ENCODE measurements around the gene DNM2.
"Not testable (repeated sequence)": the region's sequence is repeated elsewhere in the genome, so short reads cannot be mapped to it uniquely, and the experiment has no call there.

The DNM2 gene

GRCh38 chr19:10835754-10836478, 118.0 kb downstream of the DNM2 start, which contains the start of gene TMED1:
TSS of gene TMED1 (minus strand) at chr19:10836212. CDS start at chr19:10836191, 21 bp downstream.
- peak; percentile 99 for DNase-seq (ENCODE audit: low read depth in 2 of 2)

DNA sequence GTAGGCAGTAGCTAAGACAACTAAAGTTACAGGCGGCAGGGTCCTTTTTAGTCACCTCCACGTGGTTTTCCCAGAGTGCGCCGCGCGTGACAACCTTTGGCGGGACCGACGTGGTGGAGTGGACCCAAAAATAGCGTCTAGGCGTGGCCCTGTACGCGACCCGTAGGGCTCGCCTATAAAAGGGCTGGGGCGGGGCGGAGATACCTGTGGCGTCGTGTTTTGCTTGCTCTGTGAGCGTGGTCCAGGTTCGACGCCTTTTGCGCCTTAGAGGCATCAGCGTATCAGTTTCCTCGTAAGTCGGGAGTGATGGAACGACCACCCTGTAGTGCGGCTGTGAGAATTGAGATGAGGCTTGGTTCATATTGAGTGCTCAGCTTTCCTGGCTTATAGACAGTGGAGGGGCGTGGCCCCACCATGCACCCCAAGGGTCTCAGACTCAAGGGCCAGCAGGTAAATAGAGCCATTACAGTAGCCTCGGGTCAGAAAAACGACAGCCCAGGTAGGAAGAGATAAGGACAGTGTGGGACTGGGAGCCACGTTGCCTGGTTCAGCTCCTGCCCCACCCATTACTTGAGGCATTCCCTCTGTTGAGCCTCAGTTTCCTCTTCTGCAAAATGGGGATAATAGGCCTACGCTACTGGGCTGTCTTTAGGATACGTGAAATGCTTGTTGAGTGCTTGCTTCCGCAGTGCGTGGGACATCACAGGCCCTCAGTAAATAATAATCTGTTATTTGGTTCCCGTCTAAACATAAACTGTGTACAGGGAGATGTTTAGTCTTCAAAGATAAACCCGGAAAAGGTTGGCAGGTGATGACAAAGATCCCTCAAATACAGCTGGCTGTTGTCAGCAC, 118.8 kb downstream of the DNM2 start:
- no peak for DNase-seq (ENCODE audit: low read depth in 2 of 2)

DNA sequence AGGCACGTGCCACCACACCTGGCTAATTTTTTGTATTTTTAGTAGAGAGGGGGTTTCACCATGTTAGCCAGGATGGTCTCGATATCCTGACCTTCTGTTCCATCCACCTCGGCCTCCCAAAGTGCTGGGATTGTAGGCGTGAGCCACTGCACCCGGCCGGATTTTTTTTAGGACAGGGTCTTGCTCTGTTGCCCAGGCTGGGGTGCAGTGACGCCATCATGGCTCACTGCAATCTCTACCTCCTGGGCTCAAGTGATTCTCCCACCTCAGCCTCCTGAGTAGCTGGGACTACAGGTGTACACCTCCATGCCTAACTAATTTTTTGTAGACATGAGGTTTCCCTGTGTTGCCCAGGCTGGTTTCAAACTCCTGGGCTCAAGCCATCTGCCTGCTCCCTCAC, 119.8 kb downstream of the DNM2 start:
- not testable (repeated sequence) for DNase-seq (ENCODE audit: low read depth in 2 of 2)

- DNase-seq (ENCODE audit: low read depth in 2 of 2) = no peak
Observed at GRCh38 chr19:10838377-10838776, 120.5 kb downstream of the DNM2 start.

GRCh38 chr19:10839114-10840050, 121.5 kb downstream of the DNM2 start:
- DNase-seq (ENCODE audit: low read depth in 2 of 2) = no peak

GRCh38 chr19:10842788-10843187, 124.9 kb downstream of the DNM2 start:
- DNase-seq (ENCODE audit: low read depth in 2 of 2) = no peak

GRCh38 chr19:10846500-10847202, 128.8 kb downstream of the DNM2 start:
- no peak for DNase-seq (ENCODE audit: low read depth in 2 of 2)

GRCh38 chr19:10848230-10848856, 130.5 kb downstream of the DNM2 start, which contains the start of gene C19orf38:
TSS of gene C19orf38 (plus strand) at chr19:10848415. CDS start at chr19:10848509, 94 bp downstream.
- DNase-seq (ENCODE audit: low read depth in 2 of 2) = no peak

GRCh38 chr19:10850631-10851030, 132.8 kb downstream of the DNM2 start:
- DNase-seq (ENCODE audit: low read depth in 2 of 2) = no peak

GRCh38 chr19:10852098-10852800, 134.4 kb downstream of the DNM2 start:
- peak in 1 of 2 experiments; percentile 18 for DNase-seq (ENCODE audit: low read depth in 2 of 2)

- DNase-seq (ENCODE audit: low read depth in 2 of 2) = no peak
Observed at GRCh38 chr19:10852941-10853340, 135.1 kb downstream of the DNM2 start.

DNA sequence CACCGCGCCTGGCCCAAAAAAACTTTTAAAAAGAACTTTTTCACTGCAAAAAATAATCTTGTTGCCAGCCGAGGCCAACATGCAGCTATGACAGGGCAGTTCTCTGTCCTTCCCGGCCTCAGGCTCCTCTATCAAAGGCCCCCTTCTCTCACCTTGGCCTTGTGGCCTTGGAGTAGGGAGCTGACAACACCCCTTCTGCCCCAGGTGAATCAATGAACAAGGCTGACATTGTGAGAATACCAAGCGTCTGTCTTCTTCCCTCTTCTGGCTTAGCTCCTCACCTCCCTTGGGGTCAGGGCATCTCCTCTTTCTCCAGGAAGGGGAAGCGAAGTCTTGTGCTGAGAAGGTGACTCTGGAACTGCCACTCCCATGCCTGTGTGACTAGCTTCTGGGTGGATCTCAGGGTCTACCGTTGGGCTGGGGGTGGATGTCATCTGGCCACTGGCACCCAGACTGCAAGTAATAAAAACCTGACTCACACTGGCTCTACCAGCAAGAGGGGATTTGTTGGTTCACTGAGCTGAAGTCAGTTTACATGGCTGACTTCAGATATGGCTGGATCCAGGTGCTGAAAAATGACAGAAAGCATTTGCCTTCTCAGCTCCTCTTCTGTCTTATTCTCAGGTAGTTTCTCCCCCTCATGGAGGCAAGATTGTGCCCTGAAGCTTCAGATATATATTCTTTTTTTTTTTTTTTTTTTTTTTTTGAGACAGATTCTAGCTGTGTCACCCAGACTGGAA, 136.6 kb downstream of the DNM2 start:
- no peak for DNase-seq (ENCODE audit: low read depth in 2 of 2)

DNA sequence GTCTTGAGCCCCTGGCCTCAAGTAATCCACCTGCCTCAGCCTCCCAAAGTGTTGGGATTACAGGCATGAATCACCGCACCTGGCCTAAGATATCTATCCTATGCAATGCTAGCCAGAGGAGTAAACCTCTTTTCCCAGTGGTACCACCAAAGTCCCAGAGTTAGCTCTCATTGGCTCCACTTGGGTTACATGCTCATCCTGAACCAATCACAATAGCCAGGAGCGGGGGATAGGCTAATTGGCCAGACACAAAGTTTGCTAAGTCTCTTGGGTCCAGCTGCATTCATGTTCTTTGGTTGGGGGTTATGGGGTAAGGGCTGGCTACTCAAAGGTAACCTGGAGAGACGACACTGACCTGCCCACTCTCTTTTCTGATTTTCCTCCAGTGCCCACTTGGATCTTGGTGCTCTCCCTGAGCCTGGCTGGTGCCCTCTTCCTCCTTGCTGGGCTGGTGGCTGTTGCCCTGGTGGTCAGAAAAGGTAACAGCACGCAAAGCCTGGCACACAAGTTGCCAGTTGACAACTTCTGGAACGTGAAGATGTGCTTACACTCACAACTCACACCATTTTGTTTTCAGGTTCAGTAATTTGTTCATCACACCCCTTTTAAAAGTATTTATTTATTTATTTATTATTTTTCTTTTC, 138.1 kb downstream of the DNM2 start:
- no peak for DNase-seq (ENCODE audit: low read depth in 2 of 2)

- not testable (repeated sequence) for DNase-seq (ENCODE audit: low read depth in 2 of 2)
Observed at GRCh38 chr19:10856899-10857298, 139.0 kb downstream of the DNM2 start.

DNA sequence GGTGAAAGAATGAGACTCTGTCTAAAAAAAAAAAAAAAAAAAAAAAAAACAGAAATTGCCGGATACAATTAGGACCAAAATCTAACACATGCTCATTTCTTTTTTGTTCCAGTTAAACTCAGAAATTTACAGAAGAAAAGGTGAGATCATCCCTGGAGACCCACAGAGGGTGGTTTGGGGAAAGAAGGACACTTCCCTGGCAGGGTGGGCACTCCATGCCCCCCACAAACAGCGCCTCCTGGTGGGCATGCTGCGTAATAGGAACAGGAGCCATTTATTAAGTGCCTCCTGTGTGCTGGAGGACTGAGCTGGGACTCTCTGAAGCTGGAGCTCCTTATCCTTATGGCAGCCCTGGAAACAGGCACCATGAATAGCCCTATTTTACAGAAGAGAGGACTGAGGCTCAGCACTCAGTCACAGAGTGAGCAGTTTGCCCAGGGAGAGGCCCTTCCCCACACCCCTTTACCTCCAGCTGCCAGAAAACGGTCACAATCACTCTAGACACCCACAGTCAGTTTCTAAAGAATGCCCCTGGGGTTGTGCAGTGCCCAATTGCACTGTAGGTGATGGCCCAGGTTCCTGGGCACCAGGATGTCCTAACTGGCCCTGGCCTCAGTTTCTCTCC, 140.4 kb downstream of the DNM2 start:
- no peak for DNase-seq (ENCODE audit: low read depth in 2 of 2)

DNA sequence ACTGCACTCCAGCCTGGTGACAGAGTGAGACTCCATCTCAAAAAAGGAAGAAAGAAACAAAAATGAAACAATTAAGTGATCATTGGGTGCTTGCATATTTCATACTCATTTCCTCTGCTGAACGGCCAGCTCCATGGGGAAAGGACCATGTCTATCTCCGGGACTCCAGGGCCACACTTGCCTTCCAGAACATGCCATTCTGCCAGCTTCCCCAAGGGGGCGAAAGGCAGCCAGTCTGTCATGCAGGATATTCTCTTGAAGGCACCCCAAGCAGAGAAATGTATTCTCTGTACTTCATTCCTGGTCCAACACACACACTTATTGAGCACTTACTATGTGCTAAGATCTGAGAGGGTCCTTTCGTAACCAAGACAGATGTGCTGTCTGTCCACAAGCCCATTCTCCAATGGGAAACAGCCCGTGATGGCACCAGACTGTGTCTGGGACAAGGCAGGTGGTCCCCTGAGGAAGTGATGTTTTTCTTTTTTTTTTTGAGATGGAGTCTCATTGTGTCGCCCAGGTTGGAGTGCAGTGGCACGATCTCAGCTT, 143.3 kb downstream of the DNM2 start:
- DNase-seq (ENCODE audit: low read depth in 2 of 2) = no peak

GRCh38 chr19:10862561-10863106, 144.8 kb downstream of the DNM2 start:
- DNase-seq (ENCODE audit: low read depth in 2 of 2) = no peak

Measured in fibroblast of skin of left quadriceps (primary cell).